Fibroblast of villous mesenchyme (primary cell): ENCODE measurements around the gene PLAU. TPM values are rescaled to one million over a fixed set of nuclear protein-coding genes. Genes with fewer than 3 reads are reported as not detected.

Source experiments
- DNase-seq: peaks from one replicate; pipeline ENCODE4 v3.0.0-alpha.2; 2010; ENCODE audit warnings: low read depth
- H3K4me3 ChIP-seq: 2 replicates; pipeline ENCODE4 v1.5.1; 2011; ENCODE audit warnings: low read depth, mild to moderate bottlenecking, low read length
- total RNA-seq: library from RNA; depleted of rRNA; stranded (reverse); fragments of >200 nt; gene quantifications from 2 replicates; pipeline ENCODE4 v1.2.3, GENCODE V29; 2012
- TF ChIP-seq, protein P1 (sequence below): IDR thresholded peaks from 2 replicates; pipeline ENCODE4 v1.5.1; 2012; ENCODE audit warnings: low read depth, mild to moderate bottlenecking, low read length; ENCODE audit not compliant: insufficient read depth

Gene PLAU
- total RNA-seq, 1 donor = 104 TPM

- peak; percentile 75 for DNase-seq
- TF ChIP-seq, protein P1, sequence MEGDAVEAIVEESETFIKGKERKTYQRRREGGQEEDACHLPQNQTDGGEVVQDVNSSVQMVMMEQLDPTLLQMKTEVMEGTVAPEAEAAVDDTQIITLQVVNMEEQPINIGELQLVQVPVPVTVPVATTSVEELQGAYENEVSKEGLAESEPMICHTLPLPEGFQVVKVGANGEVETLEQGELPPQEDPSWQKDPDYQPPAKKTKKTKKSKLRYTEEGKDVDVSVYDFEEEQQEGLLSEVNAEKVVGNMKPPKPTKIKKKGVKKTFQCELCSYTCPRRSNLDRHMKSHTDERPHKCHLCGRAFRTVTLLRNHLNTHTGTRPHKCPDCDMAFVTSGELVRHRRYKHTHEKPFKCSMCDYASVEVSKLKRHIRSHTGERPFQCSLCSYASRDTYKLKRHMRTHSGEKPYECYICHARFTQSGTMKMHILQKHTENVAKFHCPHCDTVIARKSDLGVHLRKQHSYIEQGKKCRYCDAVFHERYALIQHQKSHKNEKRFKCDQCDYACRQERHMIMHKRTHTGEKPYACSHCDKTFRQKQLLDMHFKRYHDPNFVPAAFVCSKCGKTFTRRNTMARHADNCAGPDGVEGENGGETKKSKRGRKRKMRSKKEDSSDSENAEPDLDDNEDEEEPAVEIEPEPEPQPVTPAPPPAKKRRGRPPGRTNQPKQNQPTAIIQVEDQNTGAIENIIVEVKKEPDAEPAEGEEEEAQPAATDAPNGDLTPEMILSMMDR = no peak
- H3K4me3 ChIP-seq = no peak overlapping the region
Observed at GRCh38 chr10:73899423-73899822, 11.5 kb upstream of the PLAU start.

GRCh38 chr10:73900064-73900463, 10.9 kb upstream of the PLAU start:
- TF ChIP-seq, protein P1 = no peak
- no peak overlapping the region for H3K4me3 ChIP-seq
- DNase-seq = no peak

- DNase-seq = no peak
- no peak overlapping the region for H3K4me3 ChIP-seq
- TF ChIP-seq, protein P1 = no peak
Observed at GRCh38 chr10:73901261-73901660, 9.7 kb upstream of the PLAU start.

GRCh38 chr10:73902351-73902750, 8.6 kb upstream of the PLAU start:
- no peak for DNase-seq
- no peak overlapping the region for H3K4me3 ChIP-seq
- TF ChIP-seq, protein P1 = no peak

GRCh38 chr10:73905256-73906020, 5.5 kb upstream of the PLAU start:
- TF ChIP-seq, protein P1 = no peak
- no peak overlapping the region for H3K4me3 ChIP-seq
- DNase-seq = no peak

GRCh38 chr10:73906524-73907447, 4.1 kb upstream of the PLAU start:
- TF ChIP-seq, protein P1 = no peak
- H3K4me3 ChIP-seq = peak overlapping the region; percentile 32
- peak; percentile 99 for DNase-seq
